CD4-positive, alpha-beta T cell treated with Interleukin-21 for 1 hour (primary cell): ENCODE results near the gene XYLT2.

Experiments used
- DNase-seq: peaks from one replicate; pipeline ENCODE4 v3.0.0-alpha.2; 2020

Gene XYLT2

DNA sequence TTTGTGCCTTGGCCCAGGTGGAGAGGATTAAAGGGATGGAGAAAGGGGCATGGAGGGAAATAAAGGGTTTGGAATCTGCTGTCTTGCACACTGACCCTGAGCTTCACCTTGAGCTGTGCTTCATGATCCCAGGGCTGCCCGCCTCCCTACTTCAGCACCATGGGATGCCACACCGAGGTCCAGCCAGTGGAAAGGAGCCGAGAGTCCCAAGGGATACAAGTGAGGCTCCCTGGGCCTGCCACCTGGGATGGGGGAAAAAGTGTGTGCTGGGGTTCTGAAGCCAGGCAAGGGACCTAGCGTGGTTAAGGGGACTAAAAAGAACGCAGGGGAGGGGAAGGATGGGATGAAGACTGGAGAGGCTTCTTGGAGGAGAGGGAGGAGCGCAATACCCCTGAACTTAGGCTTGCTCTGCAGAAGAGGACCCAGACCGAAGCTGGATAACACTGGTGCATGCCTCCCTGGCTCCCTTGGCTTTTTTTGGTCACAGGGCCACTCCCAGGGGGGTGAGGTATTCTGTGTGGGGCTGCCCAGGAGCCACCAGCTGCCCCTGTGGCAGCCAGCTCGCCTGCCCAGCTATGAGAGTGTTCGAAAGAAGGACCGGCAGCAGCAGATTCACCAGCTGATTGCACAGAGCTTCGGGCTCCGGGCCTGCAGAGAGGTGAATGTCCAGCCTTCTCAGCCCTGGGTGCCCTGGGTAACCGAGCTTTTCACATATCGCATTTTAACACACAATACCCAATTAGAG, 19.9 kb downstream of the XYLT2 start:
- DNase-seq: no peak

DNA sequence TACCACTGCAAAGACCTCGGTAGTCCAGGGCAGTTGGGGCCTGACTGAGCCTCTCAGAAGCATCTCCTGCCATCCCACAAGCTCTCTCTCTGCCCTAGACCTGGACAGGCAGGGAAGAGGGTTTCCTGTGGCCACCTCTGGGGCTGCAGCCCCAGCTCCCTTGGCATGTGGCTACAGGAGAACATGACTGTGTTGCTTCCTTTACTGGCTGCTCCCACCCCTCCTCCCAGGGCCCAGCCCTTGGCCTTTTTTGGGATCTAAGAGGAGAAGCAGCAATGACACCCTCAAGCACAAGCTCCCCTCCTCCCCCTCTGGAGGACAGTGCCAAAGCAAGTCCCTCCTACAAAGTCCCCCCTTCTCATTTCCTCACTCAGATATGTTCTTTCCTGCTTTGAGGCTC, 21.5 kb downstream of the XYLT2 start:
- no peak for DNase-seq

DNA sequence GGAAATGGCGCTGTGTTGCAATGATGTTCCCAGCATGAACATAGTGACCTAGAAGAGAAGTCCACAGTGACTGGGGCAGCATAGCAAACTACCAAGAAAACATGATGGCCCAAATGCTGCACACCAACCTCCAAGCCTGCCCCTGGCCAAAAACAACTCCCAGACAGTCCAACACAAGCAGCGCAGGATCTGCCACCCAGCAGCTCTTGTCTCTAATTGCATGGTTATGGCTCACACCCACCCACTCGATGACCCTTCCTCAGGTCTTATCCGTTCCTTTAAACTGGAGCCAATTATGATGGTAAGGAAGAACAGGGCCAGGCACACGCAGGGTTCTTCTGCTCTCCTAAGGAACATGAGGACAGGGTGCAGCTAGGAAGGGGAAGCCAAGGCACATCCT, 24.1 kb downstream of the XYLT2 start:
- DNase-seq: no peak

- DNase-seq: no peak
Observed at GRCh38 chr17:50371526-50371925, 25.6 kb downstream of the XYLT2 start.

DNA sequence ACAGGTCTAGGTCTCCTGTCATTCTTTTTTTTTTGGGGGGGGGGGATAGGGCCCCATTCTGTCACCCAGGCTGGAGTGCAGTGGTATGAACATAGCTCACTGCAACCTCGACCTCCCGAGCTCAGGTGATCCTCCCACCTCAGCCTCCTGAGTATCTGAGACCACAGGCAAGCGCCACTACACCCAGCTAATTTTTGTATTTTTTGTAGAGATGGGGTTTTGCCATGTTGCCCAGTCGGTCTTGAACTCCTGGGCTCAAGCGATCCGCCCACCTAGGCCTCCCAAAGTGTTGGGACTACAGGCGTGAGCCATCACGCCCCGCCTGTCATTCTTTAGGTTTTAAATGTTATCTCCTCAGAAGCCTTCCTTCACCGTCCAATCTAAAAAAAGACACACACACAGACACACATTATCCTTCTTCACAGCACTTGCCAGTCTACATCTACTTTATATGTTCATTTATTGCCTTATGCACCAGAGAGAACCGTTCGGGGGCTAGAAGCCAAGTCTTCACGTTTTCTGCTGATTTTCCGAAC, 26.4 kb downstream of the XYLT2 start:
- no peak for DNase-seq

DNA sequence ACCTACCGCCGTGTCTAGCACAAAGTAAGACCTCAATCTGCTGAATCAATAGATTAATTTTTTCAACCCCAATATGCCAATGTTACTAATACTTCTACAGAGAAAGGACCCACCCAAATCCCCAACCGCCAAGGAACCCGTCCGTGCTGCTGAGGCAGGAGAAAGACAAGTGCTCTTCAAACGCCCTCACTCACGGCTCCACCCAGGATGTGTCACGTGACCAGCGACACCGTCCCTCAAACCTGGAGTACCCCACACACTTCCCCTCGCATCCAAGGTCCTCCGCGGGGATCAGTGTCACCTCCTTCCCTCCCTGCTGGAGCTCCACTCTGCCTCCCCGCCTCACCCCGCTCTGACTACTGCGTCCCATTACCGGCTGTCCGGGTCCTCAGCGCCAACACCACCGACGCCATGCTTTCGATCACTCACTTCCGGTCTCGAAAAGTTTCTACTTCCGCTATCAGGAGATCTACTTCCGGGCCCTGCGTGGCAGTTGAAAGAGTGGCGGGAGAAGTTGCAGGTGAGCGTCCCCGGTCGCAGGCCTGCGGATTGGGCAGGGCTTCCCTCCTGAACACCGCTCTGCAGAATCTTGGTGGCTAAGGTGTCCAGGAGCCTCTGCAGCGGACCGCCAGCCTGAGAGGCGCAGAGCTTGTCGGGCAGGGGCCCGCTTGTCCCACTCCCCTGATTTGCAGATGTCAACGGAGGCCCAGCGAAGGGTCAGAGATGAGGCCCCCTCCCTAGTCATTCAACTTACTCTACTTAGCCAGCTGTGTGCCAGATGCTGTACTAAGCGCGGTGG, 27.0 kb downstream of the XYLT2 start, which contains the start of the genes EME1 and MRPL27:
TSS of gene EME1 (plus strand) at position 472 of the 799 bp plus-strand sequence. CDS start 1,980 bp downstream, outside the sequence.
TSS of gene MRPL27 (minus strand) at position 427 of the 799 bp plus-strand sequence. CDS start at position 413, 14 bp downstream.
- DNase-seq: peak; percentile 91

DNA sequence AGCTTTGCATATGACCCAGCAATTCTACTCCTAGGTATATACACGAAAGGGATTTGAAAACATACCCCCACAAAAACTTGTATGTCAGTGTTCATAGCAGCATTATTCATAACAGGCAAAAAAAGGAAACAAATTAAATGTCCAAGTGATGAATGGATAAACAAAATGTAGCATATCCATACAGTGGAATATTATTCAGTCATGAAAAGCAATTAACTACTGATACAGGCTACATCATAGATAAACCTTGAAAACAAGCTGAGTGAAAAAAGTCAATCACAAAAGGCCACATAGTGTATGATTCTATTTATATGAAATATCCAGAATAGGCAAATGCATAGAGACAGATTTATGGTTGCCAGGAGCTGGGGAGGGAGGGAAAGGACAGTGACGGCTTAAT, 27.8 kb downstream of the XYLT2 start:
- no peak for DNase-seq

DNA sequence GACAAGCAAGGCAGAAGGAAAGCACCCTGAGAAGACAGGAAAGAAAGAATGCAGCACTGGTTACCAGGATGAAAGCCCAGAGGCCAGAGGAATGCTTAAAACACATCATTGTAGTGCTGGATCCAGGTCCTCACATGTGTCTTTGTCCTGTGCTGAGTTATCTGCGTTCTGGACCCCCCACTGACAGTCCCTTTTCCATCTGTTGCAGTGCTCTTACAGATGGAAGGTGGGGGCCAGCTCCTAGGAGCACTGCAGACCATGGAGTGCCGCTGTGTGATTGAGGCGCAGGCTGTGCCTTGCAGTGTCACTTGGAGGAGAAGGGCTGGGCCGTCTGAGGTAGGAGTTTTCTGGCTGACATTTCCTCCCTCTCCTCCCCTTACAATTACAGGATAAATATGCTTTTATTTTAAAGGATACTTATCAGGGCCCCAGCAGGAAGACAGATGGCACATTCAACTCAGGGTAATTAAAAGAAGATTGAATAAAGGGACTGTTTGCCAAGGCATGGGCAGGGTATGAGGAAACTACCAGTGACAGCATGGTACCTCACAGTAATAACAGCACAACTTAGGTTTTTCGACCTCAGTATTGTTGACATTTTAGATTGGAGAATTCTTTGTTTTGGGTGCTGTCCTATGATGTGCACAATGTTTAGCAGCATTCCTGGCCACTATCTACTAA, 30.1 kb downstream of the XYLT2 start:
- DNase-seq: no peak

GRCh38 chr17:50379351-50380132, 33.6 kb downstream of the XYLT2 start:
- DNase-seq: no peak

DNA sequence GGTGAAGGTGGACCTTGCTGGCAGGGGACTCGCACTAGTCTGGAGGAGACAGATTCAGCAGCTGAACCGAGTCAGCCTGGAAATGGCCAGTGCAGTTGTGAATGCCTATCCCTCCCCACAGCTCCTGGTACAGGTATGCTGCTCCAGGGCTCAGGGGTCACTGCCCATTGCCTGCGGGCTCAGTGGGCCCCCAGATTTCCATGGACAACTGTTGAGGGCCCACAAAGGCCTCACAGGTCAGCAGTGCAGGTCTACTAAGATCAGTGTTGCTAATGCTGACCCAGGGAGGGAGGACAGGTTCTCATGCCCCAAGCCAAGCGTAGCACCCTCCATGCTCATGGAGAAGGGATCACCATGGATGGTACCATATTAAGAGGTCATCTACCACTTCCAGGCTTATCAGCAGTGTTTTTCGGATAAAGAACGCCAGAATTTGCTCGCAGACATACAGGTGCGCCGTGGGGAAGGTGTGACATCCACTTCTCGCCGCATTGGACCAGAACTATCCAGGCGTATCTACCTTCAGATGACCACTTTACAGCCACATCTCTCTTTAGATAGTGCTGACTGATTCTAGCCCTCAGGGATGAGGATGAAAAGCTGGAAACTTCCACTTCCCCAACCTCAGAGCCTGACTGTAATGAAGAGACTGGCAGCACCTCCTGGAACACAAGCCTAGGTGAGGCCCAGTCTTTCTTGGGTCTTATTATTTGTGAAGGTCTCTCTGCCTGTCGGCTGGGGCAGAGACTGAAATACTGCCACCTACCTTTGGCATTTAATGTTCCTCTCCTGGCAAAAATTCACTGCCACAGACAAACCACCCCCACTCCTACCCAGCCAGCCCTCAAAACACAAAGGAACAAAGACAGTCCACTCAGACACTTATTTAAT, 34.7 kb downstream of the XYLT2 start:
- no peak for DNase-seq

GRCh38 chr17:50381260-50381815, 35.4 kb downstream of the XYLT2 start:
- DNase-seq: no peak

GRCh38 chr17:50381920-50382319, 36.0 kb downstream of the XYLT2 start:
- DNase-seq: no peak

DNA sequence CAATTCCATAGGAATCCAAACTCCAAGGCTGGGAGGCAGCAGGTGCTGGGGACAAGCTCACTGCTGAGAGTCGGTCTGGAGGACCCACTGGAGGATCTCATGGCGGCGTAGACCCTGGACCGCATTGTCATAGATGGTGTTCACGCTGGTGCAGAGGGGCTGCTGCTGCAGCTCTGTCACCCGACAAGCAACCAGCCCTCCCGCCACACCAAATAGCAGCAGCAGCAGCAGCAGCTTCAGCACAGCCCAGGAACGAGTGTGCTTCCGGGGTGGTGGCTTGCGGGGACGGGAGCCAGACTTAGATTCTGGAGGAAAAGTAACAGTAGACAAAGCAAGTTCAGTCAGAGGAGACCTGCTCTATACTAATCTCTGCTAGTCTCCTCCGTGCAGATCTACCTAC, 37.0 kb downstream of the XYLT2 start:
- DNase-seq: no peak

GRCh38 chr17:50386510-50386909, 40.6 kb downstream of the XYLT2 start:
- DNase-seq: no peak

DNA sequence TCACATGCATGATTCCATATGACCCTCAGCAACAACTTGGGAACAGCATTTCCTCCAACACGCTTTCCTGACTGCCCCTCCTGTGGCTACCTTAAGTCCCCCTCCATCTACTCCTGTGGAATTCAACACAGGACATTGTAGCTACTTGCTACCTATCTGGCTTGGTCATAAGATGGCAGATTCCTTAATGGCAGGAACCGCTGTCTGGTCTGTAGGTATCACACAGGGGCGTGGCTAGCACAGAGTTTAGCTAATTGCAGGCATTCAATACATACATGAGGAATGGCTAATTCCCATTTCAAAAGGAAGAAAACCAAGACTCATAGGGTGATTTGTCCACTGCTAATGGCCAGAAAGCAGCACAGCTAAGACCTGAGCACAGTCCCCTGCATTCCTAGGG, 42.8 kb downstream of the XYLT2 start:
- no peak for DNase-seq

DNA sequence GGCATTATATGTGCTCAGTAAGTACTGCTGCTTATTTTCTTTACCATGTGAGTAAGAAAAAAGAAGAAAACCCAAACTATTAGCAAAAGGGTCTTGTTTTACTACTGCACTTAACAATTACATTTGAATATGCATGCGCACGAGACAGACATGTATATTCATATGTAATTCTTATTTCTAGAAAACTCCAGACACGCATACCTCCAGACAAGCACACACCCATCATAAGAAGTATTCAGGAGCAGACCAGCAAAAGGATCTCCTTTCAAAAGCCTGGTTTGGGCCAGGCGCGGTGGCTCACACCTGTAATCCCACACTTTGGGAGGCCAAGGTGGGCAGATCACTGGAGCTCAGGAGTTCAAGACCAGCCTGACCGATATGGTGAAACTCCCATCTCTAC, 43.6 kb downstream of the XYLT2 start:
- DNase-seq: no peak

- DNase-seq: no peak
Observed at GRCh38 chr17:50392621-50393020, 46.7 kb downstream of the XYLT2 start.

DNA sequence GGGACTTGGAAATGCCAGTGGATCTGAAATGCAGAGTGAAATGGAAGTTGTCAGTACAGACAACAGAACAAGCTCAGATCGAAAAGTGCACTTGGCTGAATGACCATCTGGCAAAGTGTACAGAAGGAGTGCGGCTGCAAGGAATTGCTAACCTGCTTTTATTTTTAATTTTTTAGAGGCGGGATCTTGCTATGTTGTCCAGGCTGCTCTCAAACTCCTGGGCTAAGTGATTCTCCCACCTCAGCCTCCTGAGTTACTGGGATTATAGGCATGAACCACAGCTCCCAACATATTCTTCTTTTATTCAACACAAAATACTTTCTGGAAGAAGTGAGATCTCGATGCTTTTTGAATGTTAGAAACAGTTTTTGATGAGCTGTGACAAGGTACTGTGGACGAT, 47.8 kb downstream of the XYLT2 start:
- DNase-seq: no peak

GRCh38 chr17:50394711-50395110, 48.8 kb downstream of the XYLT2 start:
- no peak for DNase-seq

GRCh38 chr17:50396261-50397110, 50.6 kb downstream of the XYLT2 start:
- DNase-seq: peak; percentile 15
